Left hindlimb (tissue), 1 donor: ENCODE results near the gene EPS15.
"Not testable (repeated sequence)": the region's sequence is repeated elsewhere in the genome, so short reads cannot be mapped to it uniquely, and the experiment has no call there.

Experiments
- DNase-seq: peaks from one replicate; pipeline ENCODE4 v3.0.0-alpha.2; 2018

Gene EPS15

DNA sequence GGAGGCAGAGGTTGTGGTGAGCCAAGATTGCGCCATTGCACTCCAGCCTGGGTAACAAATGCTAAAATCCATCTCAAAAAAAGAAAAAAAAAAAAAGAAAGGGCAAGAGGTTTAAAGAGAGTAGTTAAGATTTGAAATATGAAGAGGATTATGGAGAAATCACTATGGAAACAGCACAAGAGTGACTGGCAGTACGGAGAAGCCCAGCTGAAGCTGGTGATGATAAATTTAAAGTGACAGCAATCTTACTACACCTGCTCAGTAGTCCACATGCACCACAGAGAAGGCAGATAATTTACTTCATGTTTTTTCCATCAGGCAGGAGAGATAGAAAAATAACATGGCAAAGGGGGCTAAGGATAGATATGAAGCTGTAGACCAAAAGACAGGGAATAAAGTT, 56.8 kb downstream of the EPS15 start:
- DNase-seq, result not testable (repeated sequence)

DNA sequence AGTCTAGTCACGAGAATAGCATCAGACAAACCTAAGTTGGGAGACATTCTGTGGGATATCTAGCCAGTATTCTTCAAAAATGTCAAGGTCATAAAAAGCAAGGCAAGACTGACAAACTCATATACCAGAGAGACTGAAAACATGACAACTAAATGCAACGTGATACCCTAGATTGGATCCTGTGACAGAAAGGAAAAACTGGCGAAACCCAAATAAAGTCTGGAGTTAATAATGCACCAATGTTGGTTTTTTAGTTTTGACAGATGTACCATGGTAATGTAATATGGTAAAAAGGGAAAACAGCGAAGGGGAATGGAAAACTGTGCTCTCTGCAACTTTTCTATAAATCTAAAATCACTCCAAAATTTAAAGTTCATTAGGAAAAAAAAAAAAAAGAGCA, 64.5 kb downstream of the EPS15 start:
- no peak for DNase-seq

DNA sequence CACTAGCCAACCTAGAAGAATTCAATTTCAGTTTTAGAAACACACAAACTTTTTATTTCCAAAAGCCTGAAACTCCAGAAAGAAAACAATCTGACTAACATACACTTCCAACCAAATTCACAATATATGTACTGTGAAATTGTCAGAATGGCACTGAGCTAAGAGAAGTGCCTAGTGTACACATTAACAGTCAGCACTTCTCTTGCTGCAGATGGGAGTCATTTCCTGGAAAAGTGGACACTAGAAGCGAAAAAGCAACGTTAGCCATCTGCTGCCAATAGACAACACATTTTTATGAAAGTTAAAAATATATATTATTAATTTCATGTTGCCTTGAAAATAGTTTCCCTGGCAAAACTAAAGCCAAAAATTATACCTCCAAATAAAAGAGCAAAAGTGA, 66.1 kb downstream of the EPS15 start:
- no peak for DNase-seq

DNA sequence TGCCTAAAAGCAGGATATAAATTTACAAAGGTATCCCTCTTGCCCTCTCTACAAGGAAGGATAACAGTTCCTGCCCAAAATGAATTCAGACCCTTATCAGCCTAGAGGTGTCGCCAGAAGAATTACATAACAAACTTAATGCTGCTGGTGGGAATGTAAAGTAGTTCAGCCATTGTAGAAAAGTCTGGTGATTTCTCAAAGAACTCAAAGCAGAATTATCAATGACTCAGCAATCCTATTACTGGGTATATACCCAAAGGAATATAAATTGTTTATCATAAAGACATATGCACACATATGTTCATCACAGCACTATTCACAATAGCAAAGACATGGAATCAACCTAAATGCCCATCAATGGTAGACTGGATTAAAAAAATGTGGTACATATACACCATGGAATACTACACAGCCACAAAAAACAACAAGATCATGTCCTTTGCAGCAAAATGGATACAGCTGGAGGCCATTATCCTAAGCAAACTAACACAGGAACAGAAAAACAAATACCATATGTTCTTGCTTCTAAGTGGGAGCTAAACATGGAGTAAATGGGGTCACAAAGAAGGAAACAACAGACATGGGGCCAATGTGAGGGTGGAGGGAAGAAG, 70.1 kb downstream of the EPS15 start:
- not testable (repeated sequence) for DNase-seq

DNA sequence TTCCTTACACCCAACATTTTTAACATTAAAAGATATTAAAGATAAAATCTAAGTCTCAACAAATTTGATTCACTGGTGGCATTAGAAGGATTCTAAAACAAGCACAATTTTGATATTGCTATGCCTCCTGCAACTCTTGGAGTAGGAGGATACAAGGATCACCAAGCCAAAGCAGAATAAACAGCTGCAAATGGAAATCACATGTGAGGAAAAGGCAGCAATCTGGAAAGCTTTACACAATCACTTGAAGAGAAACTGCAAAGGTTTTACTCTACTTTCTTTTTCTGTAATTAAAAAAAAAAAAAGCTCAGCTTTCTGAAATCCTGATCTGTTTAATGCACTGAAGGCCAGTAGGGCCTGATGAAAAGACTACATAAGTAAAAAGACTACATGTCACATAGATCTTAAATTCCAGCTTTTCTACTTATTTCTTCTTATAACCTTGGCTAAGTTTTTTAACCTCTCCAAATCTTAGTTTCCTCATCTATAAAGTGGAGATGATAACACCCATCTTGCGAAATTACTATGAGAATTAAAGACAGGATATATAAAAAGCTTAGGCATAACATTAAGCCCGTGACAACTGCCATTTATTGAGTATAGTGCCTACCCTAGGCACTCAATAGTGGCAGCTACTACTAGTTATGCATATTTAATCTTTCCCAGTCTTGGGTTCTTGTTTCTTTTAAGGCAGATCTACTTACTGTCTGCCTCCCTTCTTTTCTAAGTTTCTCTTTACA, 73.5 kb downstream of the EPS15 start:
- DNase-seq, result no peak

DNA sequence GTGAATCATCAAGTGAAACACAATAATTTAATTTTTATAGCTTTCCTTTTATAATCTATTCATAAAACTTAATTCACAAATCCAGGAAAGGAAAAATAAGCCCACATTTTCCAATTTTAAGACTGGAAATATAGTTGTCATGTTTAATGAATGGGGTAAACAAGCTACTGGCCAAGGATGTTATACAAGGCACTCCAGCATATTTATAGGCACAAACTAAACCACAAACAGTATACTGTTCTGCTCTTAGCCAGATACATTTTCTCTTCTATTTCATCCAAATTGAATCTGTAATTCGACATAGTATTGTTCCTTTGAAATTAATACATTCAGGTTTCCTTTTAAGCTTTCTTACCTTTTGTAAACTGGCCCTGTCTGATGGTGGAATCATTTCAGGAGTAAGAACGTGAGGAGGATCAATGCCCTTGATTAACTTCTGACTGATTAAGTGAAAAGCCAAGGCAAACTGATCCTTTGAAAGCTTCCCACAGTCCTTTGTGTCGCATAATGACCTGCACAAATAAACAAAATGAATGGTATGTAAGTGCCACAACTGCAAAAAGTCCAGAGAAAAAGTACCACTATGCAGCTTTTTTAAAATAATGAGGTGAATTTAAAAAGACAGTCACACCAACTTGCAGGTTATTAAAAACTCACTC, 74.4 kb downstream of the EPS15 start:
- DNase-seq, result no peak

DNA sequence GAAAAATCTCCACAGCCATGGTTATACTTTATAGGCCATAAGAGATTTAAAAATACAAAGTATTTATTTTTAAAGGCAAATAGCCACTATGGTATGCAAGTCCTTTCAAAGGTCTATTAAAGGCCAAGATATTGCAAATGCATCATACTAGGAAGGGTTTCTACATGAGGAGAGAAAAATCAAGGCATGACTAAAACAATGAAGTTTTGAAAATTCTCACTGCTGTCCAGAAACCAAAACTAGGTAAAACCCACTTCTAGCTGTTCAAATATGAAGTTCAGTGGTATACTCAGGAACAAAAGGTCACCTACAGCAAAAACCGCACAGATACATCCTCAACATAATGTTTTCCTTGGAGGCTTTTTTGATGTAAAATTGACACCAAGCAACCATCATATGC, 75.0 kb downstream of the EPS15 start:
- no peak for DNase-seq

DNA sequence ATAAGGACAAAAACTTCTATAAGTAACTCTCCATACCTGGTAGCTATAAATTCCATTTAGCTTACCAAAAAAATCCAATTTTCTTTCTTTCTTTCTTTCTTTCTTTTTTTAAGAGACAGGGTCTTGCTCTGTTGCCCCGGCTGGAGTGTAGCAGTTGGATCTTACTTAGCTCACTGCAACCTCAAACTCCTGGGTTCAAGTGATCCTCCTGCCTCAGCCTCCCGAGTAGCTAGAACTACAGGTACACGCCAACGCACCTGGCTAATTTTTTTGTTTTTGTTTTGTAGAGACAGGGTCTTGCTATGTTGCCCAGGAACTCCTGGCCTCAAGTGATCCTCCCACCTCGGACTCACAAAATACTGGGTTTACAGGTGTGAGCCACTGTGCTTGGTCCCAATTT, 75.5 kb downstream of the EPS15 start:
- DNase-seq, result no peak

DNA sequence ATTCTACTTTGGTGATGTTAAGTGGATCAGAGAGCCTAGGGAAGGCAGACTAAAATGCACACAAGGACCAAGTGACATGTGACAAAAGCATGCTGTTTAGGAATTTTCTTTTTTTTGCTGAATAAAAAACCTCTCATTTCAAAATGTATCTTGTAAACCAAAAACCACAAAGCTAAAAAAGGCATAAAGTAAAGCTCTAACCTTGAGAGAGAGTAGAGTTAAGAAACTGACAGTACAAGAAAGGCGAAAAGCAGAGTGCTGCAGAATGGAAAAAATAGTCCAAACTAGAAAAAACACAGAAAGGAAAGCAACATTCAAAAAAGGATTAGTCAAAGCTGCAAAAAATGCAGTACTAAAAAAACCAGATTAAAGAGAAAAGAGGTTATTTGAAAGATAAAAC, 76.5 kb downstream of the EPS15 start:
- DNase-seq, result no peak

DNA sequence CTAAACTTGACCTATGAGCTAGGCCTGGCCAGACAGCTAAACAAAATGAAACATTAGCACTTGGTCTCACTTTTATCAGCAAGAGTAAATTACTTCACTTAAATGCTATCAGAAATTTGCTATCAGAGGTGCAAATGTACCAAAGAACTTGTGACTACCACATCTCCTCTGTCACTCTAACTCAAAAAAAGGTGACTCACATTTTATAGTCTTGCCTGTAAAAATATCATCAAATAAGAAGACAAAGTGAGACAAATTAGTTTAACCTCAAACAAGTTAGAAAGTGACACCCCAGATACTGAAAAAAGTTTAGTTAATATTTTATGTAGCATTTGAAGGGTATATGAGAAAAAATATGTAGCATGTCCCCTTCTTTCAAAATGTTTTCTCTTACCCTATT, 76.9 kb downstream of the EPS15 start:
- no peak for DNase-seq

DNA sequence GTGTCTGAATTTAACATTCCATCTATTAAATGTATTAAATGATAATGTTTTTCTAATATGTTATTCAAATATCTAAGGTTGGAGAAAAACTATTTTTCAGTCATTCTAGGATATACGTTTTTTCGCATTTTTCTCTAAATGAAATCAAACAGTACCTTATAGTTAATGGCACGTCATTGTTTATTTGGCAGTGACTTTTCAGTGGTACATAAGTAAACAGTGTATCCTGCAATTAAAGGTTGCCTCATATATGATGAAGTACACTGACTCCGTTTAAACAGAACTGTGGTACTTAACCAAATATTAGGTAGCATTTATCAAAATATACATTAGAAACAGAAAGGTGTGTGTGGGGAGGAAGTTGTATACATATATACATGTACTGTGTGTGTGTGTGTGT, 79.2 kb downstream of the EPS15 start:
- no peak for DNase-seq

DNA sequence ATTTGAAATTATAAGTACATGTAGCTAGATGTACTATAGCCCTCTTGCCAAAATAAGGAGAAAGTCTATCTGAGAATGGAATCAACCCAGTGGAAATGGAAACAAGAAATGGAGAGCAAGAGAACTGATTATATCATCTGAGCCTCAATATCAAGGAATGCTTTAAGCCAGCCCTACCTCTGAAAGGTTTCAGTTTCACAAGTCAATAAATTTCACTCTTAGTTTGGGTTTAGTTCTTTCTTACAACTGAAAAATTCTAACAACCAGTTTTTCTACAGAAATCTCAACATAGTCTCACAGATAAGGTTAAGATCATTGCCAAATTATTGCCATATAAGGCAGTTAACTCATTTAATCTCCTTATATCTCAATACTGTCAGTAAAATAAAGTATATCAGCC, 80.0 kb downstream of the EPS15 start:
- no peak for DNase-seq

DNA sequence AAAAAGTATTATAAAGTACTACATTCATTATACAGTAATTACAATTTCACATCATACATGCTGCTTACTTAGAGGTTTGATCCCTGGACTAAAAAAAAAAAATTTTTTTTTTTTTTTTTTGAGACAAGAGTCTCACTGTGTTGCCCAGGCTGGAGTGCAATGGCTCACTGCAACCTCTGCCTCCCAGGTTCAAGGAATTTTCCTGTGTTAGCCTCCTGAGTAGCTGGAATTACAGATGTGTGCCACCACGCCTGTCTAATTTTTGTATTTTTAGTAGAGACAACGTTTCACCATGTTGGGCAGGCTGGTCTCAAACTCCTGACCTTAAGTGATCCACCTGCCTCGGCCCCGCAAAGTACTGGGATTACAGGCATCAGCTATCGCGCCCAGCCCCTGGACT, 81.7 kb downstream of the EPS15 start:
- DNase-seq, result not testable (repeated sequence)

DNA sequence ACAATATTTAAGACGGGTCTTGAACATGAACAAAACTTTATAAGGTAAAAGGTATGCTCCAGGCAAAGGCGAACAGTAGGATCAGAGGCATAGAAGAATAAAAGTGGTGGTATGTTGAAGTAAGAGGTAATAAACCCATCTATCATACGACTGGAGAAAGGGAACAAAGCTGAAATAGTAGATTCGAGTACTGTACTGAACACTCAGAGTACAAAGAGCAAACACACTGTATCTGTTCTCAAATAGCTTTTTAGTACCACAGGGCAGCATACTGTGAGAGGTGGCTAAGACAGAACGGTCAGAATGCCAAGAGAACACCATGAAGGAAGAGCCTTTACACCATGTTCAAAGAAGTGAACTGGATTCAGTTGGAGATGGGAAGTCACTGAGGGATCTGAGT, 83.2 kb downstream of the EPS15 start:
- no peak for DNase-seq

DNA sequence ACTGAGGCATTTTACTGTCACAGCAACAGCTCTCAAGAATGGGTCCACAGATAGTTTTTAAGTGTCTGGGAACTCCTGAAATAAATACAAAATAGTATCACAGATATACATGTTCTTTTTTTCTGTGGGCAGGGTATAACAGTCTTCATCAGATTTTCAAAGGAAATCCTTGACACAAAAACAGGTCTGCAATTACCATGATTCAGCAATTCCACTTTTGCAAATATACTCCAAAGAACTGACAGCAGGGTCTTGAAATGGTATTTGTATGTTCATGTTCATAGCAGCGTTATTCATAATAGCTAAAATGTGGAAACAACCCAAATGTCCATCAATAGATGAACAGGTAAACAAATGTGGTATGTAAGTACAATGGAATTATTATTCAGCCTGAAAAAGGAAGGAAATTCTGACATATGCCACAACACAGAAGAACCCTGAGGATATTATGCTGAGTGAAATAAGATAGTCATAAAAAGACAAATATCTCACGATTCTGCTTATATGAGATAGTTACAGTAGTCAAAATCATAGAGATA, 85.0 kb downstream of the EPS15 start:
- DNase-seq, result no peak

DNA sequence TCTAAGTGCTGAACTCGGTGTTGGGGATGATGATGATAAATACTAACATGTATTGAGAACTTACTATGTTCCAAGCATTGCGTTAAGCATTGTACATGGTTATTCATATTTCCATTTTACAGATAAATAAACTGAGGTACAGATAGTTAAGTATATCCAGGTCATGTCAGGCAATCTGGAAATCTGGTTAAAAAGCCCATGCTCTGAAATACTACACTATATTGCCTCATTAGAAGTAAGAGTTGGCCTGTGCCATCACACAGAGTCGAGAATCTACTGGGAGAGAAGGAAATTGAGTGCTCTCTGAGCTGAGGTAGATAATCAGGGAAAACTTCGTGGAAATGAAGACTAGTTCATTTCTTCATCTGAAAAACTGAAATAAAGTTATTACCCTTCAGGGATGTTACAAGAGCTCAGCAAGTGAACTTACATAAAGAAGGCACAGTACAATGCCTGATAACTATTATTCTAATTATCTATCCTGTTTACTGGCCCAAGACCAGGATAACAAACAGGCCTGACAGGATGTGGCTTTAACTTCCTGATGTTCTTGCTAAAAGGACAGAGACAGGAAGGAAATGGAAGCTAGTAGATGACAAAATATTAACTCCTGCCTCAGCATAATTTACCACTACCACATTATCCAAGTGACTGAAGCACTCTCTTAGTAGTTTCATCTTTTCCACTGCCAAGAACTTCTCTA, 85.6 kb downstream of the EPS15 start:
- no peak for DNase-seq

DNA sequence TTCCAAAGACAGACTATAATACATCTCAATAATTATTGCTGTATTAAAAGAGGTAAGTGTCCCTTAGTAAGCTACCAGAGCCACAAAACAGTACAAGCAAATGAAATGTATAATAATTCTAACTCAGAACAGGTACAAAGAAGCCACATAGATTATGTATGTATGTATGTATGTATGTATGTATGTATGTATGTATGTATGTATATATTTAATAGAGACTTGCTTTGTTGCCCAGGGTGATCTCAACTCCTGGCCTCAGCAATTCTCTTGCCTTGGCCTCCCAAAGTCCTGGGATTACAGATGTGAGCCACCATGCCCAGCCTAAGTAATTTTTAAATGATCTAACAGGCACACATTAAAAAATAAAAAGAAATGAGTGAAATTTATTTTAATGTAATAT, 86.9 kb downstream of the EPS15 start:
- DNase-seq, result no peak

DNA sequence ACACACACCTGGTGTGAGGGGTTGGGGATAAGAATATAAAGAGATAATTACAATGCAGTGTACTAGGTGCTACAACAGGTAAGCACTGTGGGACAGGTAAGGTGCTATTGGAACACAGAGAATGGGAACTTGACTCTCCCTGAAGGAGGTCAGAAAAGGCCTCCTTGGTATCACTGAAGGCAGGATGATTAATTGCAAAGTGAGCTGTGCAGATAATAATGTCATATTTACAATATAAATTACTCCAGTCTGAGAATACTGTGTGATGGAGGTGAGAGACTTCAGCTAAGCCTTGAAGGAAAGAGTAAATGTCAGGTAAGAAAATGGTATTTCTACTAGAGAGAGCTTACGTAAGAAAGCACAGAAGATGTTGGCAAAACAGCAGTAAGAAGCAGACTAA, 91.6 kb downstream of the EPS15 start:
- DNase-seq, result no peak

DNA sequence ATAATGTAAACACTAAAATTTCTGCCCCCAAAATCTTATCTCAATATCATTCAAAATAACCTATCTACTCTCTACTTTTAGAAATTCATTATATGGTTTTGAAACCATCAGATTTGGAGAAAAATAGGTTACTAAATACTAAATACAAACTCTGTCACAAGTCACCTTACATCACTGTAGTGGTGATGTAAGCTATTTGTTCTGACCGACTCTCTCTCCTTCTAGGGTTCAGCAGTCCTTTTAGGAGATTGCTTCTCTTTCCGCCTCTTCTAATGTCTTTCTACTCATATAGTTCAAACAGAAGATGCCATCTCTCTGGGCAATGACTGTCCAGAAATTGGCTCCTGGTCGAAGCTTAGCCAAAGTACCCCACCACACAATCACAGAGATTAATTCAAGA, 93.1 kb downstream of the EPS15 start:
- no peak for DNase-seq

DNA sequence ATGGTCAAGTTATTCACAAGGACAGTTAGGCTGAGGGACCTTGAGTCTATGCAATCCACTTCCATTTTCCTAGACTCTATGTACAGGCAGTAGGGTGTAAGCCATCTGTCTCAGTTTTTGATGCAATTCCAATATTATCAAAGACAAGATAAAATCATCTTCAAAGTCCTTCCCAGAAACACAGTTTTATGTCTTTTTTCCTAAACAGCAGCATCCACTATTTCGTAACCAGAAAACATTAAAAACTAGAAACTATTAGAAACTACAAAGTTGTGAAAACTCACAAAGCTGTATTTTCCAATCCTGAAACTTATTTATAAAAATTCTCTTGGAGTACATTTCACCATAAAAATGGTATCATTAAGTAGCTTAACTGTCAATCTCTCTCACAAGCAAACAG, 93.8 kb downstream of the EPS15 start:
- DNase-seq, result no peak

DNA sequence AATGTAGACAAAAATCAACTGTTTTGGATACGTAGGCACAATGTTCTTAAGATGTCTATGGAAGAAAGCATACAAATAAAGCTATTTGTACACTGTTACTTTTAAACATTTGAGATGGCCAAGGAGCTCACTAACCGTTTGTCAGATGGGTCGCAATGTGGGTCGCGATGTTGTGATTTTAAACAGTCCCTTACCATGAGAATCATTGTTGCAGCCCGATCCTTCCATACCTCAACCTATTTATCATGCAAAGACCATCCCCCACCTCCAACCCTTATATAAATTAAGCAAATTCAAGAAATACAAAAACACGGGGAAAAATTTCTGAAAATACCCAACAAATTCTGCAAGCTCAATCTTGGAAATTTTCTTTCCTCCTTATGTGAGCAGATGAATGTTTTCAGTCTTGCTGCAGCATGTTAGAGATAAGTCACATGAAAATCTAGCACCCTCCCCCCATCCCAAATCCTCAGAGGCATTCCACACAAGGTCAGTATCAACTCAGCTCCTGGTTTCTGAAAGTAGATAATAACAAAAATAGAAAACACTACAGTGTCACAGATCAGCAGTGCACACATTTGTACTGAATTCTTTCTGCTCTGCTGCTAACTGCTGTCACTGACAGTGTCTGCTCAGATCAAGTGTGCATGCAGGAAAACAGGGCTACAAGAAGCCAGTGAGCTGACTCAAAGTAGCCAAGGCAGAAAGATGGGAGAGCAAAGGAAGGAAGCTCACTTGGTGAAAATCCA, 95.8 kb downstream of the EPS15 start:
- DNase-seq, result no peak

DNA sequence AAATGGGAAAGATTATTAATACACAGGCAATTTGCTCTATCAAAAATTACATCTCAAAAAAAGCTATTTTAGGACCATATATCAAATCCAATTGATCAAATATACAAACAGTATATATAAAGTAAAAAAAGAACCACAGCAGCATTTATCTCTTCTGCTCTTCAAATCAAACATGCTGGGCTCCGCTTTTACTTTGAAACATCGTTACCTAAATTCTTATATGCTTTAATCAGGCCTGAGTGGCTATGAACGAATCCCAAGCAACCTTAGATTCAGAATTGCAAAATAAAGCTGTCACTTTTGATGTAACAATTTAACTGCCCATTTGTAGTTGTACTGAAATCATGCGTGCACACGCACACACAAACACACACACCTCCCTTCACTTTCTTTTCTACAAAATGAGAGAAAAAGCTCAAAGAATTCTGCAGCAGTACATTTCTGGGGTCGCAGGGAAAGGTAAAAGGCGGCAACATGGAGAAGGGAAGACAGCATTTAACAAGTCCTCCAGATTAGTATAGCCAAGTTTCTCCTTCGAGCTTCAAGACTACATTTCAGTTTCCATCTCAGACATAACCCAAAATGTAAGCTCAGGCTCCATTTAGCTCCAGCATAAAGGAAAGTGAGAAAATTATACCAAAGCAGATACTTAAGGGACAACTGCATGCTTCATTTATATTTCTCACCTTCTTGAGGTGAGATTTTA, 96.5 kb downstream of the EPS15 start:
- DNase-seq, result no peak
